IMR-90 (cell line): Measurements from ENCODE around the gene IPMK. TPM values are rescaled to one million over a fixed set of nuclear protein-coding genes. Genes with fewer than 3 reads are reported as not detected.

Experiments used
- ATAC-seq: fragments of 200-7000 bp; cut with Tn5 transposase; 2 replicates; pipeline ENCODE4 v1.9.1; 2020; ENCODE audit warnings: low read depth, mild to moderate bottlenecking, moderate library complexity
- BruUV-seq: library from RNA; stranded (reverse); fragments of 400-500 nt; replicated peaks from 2 replicates; lab custom pipeline; 2021; lab: Mats Ljungman, UMichigan
- CTCF ChIA-PET: fragments of 300-600 bp; formaldehyde crosslinking; extraction: SDS; loops from one replicate; lab custom pipeline; 2021; ENCODE audit warnings: antibody characterized with exemption; lab: Yijun Ruan, JAX
- POLR2A ChIA-PET: fragments of 300-600 bp; sonication (Branson Sonifier 250); formaldehyde crosslinking; loops from one replicate; lab custom pipeline; 2022; ENCODE audit warnings: antibody characterized with exemption; ENCODE audit not compliant: unreplicated experiment; lab: Charles Lee
- DNase-seq: peaks from one replicate; pipeline ENCODE4 v3.0.0; 2013
- H2AFZ ChIP-seq: replicated peaks from 2 replicates; pipeline ENCODE3; 2013; ENCODE audit warnings: low read length, mild to moderate bottlenecking; ENCODE audit not compliant: poor library complexity
- H2AK5ac ChIP-seq: 2 replicates; pipeline ENCODE4 v1.6.1; 2013; ENCODE audit warnings: low read depth, low read length, inconsistent platforms
- H2AK9ac ChIP-seq: replicated peaks from 2 replicates; pipeline ENCODE3; 2013; ENCODE audit warnings: mild to moderate bottlenecking, low read depth, low read length, moderate library complexity; ENCODE audit not compliant: poor library complexity
- H2BK120ac ChIP-seq: 2 replicates; pipeline ENCODE4 v1.6.1; 2013; ENCODE audit warnings: low read depth, low read length, inconsistent platforms
- H2BK15ac ChIP-seq: 3 replicates; pipeline ENCODE4 v1.6.1; 2013; ENCODE audit warnings: low read depth, low read length, inconsistent platforms
- H2BK20ac ChIP-seq: 2 replicates; pipeline ENCODE4 v1.6.1; 2013; ENCODE audit warnings: low read depth, mild to moderate bottlenecking, inconsistent platforms, low read length, moderate library complexity
- H2BK5ac ChIP-seq: 2 replicates; pipeline ENCODE4 v1.6.1; 2013; ENCODE audit warnings: mild to moderate bottlenecking, low read depth, low read length, inconsistent platforms; ENCODE audit not compliant: poor library complexity, severe bottlenecking
- H3K14ac ChIP-seq: replicated peaks from 2 replicates; pipeline ENCODE4 v1.6.1; 2013; ENCODE audit warnings: low read depth, low read length, inconsistent platforms
- H3K18ac ChIP-seq: 2 replicates; pipeline ENCODE4 v1.6.1; 2013; ENCODE audit warnings: low read depth, low read length, control low read depth
- H3K23ac ChIP-seq: 2 replicates; pipeline ENCODE4 v1.6.1; 2013; ENCODE audit warnings: low read depth, low read length, inconsistent platforms
- H3K27ac ChIP-seq: 2 replicates; pipeline ENCODE4 v1.5.1; 2013; ENCODE audit warnings: mild to moderate bottlenecking, control low read depth, low read length; ENCODE audit not compliant: insufficient read depth
- H3K27me3 ChIP-seq: 2 replicates; pipeline ENCODE4 v1.6.1; 2013; ENCODE audit warnings: low read length; ENCODE audit not compliant: control insufficient read depth, insufficient read depth
- H3K36me3 ChIP-seq: 2 replicates; pipeline ENCODE4 v1.6.1; 2013; ENCODE audit warnings: low read length, mixed read lengths; ENCODE audit not compliant: control insufficient read depth, insufficient read depth
- H3K4ac ChIP-seq: 2 replicates; pipeline ENCODE4 v1.6.1; 2013; ENCODE audit warnings: low read depth, low read length, inconsistent platforms
- H3K4me1 ChIP-seq: 2 replicates; pipeline ENCODE4 v1.6.1; 2013; ENCODE audit warnings: low read length, mixed read lengths; ENCODE audit not compliant: control insufficient read depth, insufficient read depth
- H3K4me2 ChIP-seq: 2 replicates; pipeline ENCODE4 v1.6.1; 2013; ENCODE audit warnings: low read depth, mild to moderate bottlenecking, control low read depth, low read length, moderate library complexity
- H3K4me3 ChIP-seq: 2 replicates; pipeline ENCODE4 v1.5.1; 2013; ENCODE audit warnings: low read depth, mild to moderate bottlenecking, control low read depth, low read length, moderate library complexity; ENCODE audit not compliant: insufficient read depth
- H3K56ac ChIP-seq: 2 replicates; pipeline ENCODE4 v1.6.1; 2013; ENCODE audit warnings: low read length, inconsistent platforms; ENCODE audit not compliant: insufficient read depth; ENCODE audit errors: extremely low read depth
- H3K79me1 ChIP-seq, 2 experiments: 2 replicates each; pipeline ENCODE4 v1.6.1; 2013; ENCODE audit warnings: low read length in 2 of 2, inconsistent platforms in 1 of 2, low read depth in 1 of 2
- H3K9ac ChIP-seq: 2 replicates; pipeline ENCODE4 v1.6.1; 2013; ENCODE audit warnings: low read depth, low read length, control low read depth
- H3K9me1 ChIP-seq: 2 replicates; pipeline ENCODE4 v1.6.1; 2013; ENCODE audit warnings: low read length, inconsistent platforms; ENCODE audit not compliant: insufficient read depth
- H3K9me3 ChIP-seq: 2 replicates; pipeline ENCODE4 v1.6.1; 2013; ENCODE audit warnings: low read length; ENCODE audit not compliant: control insufficient read depth, insufficient read depth
- H4K20me1 ChIP-seq: 2 replicates; pipeline ENCODE4 v1.6.1; 2013; ENCODE audit warnings: low read length, inconsistent platforms; ENCODE audit not compliant: insufficient read depth
- H4K5ac ChIP-seq: 2 replicates; pipeline ENCODE4 v1.6.1; 2013; ENCODE audit warnings: mild to moderate bottlenecking, low read depth, low read length, control low read depth
- H4K8ac ChIP-seq, 2 experiments: 2 replicates each; pipeline ENCODE4 v1.6.1; 2013; ENCODE audit warnings: low read depth in 2 of 2, low read length in 2 of 2, control low read depth in 1 of 2, inconsistent platforms in 1 of 2
- H4K91ac ChIP-seq: 2 replicates; pipeline ENCODE4 v1.6.1; 2013; ENCODE audit warnings: low read depth, low read length, inconsistent platforms; ENCODE audit not compliant: insufficient read depth
- CHD1 ChIP-seq: IDR thresholded peaks from 2 replicates; pipeline ENCODE4 v1.6.1; 2012; ENCODE audit warnings: low read depth, low read length, improper control_type of control experiment
- MAFK ChIP-seq: IDR thresholded peaks from 2 replicates; pipeline ENCODE4 v1.6.1; 2012; ENCODE audit warnings: low read depth, low read length, improper control_type of control experiment
- MAZ ChIP-seq: IDR thresholded peaks from 2 replicates; pipeline ENCODE4 v1.6.1; 2012; ENCODE audit warnings: low read depth, mild to moderate bottlenecking, low read length, improper control_type of control experiment, moderate library complexity, borderline replicate concordance
- RCOR1 ChIP-seq: IDR thresholded peaks from 2 replicates; pipeline ENCODE4 v1.6.1; 2012; ENCODE audit warnings: mild to moderate bottlenecking, low read length, improper control_type of control experiment; ENCODE audit not compliant: insufficient replicate concordance
- WGBS, 2 experiments: methylation state at CpG; one replicate each; pipeline versions ENCODE4 v1.1.5 to v1.1.7; 2013; ENCODE audit warnings: missing lambda C conversion rate in 2 of 2; ENCODE audit not compliant: insufficient read length in 1 of 2; ENCODE audit errors: extremely low coverage in 2 of 2; 5-methylcytosine and 5-hydroxymethylcytosine counted together
- dilution Hi-C: fragments of 300-500 bp; cut with HindIII; formaldehyde crosslinking; loops from one replicate; pipeline ENCODE4 v1.14.3; 2018; ENCODE audit warnings: low sequenced_read_pairs; ENCODE audit not compliant: unreplicated experiment
- in situ Hi-C: fragments of 300-500 bp; cut with MboI; formaldehyde crosslinking; loops from 3 replicates; pipeline ENCODE4 v1.14.3; 2019; ENCODE audit warnings: low sequenced_read_pairs, inconsistent platforms, mixed read lengths
- intact Hi-C: fragments of 100-400 bp; cut with micrococcal nuclease; formaldehyde crosslinking; loops from 2 replicates; pipeline ENCODE4 v1.10.0; 2022
- polyA plus RNA-seq, 3 experiments: library from polyadenylated mRNA; depleted of rRNA; stranded (reverse); fragments of >200 nt; gene quantifications; 2 replicates each; pipeline ENCODE4 v1.2.3, GENCODE V29; 2012; ENCODE audit warnings: low replicate concordance in 1 of 3
- total RNA-seq: library from RNA; depleted of rRNA; stranded (reverse); fragments of >200 nt; gene quantifications from 2 replicates; pipeline ENCODE4 v1.2.3, GENCODE V29; 2012

The IPMK gene
- total and polyA plus RNA-seq, 2 of the 4 experiments (the other 2 are of a cell fraction), result 0.89 to 2.0 TPM

- WGBS, 2 experiments, result no CpG with 5 or more reads among the region's 1 CpG
- Histone ChIP-seq H4K20me1 (no peaks in the 10 kb centered on the region), H3K9ac (no peak overlapping the region), H4K5ac (no peak overlapping the region), H3K14ac (no peak overlapping the region), H2AK5ac (no peak overlapping the region), H3K56ac (no peak overlapping the region), H3K27me3 (peaks cover 6% of the 10 kb centered on the region), H3K18ac (no peak overlapping the region), H2BK20ac (no peak overlapping the region), H3K27ac (no peak overlapping the region), H3K23ac (no peak overlapping the region), H2BK15ac (no peak overlapping the region), H3K79me1 (no peaks in the 10 kb centered on the region), H3K4me1 (no peaks in the 10 kb centered on the region), H3K4me2 (no peak overlapping the region), H3K9me3 (no peaks in the 10 kb centered on the region), H2AK9ac (no peak overlapping the region), H3K9me1 (no peaks in the 10 kb centered on the region; the same call in 1 of the 2 replicates), H2BK5ac (no peak overlapping the region), H2AFZ (no peak overlapping the region), H2BK120ac (no peak overlapping the region), H3K4ac (no peak overlapping the region), H3K4me3 (no peak overlapping the region), H4K8ac (no peak overlapping the region), H3K36me3 (no peaks in the 10 kb centered on the region), H4K91ac (no peak overlapping the region)
- ChIA-PET POLR2A (no interaction called here), CTCF (interaction anchor here (1.1 kb wide), 1 partner anchor 9 kb away, joined by 3 read pairs; no protein-coding TSS in a partner anchor)
- in situ Hi-C loops, result no loop called here
- TF ChIP-seq MAFK, result no peak
- TF ChIP-seq MAZ, result no peak
- TF ChIP-seq RCOR1, result no peak
- TF ChIP-seq CHD1, result no peak
- dilution Hi-C loops, result no loop called here
- DNase-seq, result no peak
- intact Hi-C loops, result loop anchor here (2.0 kb wide), 1 partner anchor 89 kb away; no protein-coding TSS in a partner anchor
- no TSS peak for BruUV-seq
- ATAC-seq, result no peak
Observed at GRCh38 chr10:58153751-58154150, 113.9 kb downstream of the IPMK start.
